A549 treated with ZK216348 at 1 μM for 4 hours (cell line): Measurements from ENCODE around the gene GAS2L1. TPM values are rescaled to one million over a fixed set of nuclear protein-coding genes. Genes with fewer than 3 reads are reported as not detected.

Experiments used
- total RNA-seq: library from RNA; stranded (reverse); fragments of 200-300 nt; extraction: Qiagen RNA extraction; gene quantifications from 5 replicates; pipeline ENCODE4 v1.2.3, GENCODE V29; 2022; ENCODE audit warnings: low read depth

GAS2L1 gene
- total RNA-seq = 13.5 to 41.5 TPM (median 37.8 TPM) in 5 replicates

GRCh38 chr22:29306175-29306834 is at the start of gene GAS2L1:
Gene GAS2L1 (plus strand): TSS chr22:29306650. CDS start chr22:29308106, 1,456 bp downstream.

GRCh38 chr22:29267858-29268510 is 38.5 kb upstream of the GAS2L1 start, which contains the start of the genes EWSR1 and RHBDD3:
Gene EWSR1 (plus strand): TSS chr22:29268268. CDS start chr22:29268337, 69 bp downstream.
Gene RHBDD3 (minus strand): TSS chr22:29267981. CDS start chr22:29265626, 2,355 bp downstream.

GRCh38 chr22:29315286-29316140 is 9.1 kb downstream of the GAS2L1 start, which contains the start of gene RASL10A:
Gene RASL10A (minus strand): TSS chr22:29315697. CDS start chr22:29315246, 451 bp downstream.

Other genes starting within 250 kb of the GAS2L1 start
- not detected in 5 replicates for gene C22orf31, start 244.8 kb upstream of the GAS2L1 start, total RNA-seq
- 2.6 to 5.4 TPM (median 4.2 TPM) in 5 replicates for gene KREMEN1, start 233.6 kb upstream of the GAS2L1 start, total RNA-seq
- 0.27 to 0.52 TPM (median 0.43 TPM) in 4 of 5 replicates, not detected in the other for gene EMID1, start 100.8 kb upstream of the GAS2L1 start, total RNA-seq
- gene RHBDD3, start 38.7 kb upstream of the GAS2L1 start, total RNA-seq = 16.5 to 29.6 TPM (median 28.0 TPM) in 5 replicates
- 214 to 243 TPM (median 225 TPM) in 5 replicates for gene EWSR1, start 38.4 kb upstream of the GAS2L1 start, total RNA-seq
- 0.32 to 0.67 TPM (median 0.57 TPM) in 4 of 5 replicates, not detected in the other for gene RASL10A, start 9.0 kb downstream of the GAS2L1 start, total RNA-seq
- 19.3 to 28.3 TPM (median 28.0 TPM) in 5 replicates for gene AP1B1, start 81.9 kb downstream of the GAS2L1 start, total RNA-seq
- not detected in 5 replicates for gene RFPL1, start 131.9 kb downstream of the GAS2L1 start, total RNA-seq
- 0.07 to 0.13 TPM (median 0.09 TPM) in 4 of 5 replicates, not detected in the other for gene NEFH, start 173.6 kb downstream of the GAS2L1 start, total RNA-seq
- 25.2 to 33.7 TPM (median 30.5 TPM) in 5 replicates for gene THOC5, start 247.1 kb downstream of the GAS2L1 start, total RNA-seq